HFF-Myc (cell line): ENCODE results near the gene NAA60.
"Not testable (repeated sequence)": the region's sequence is repeated elsewhere in the genome, so short reads cannot be mapped to it uniquely, and the experiment has no call there.

Experiments used
- DNase-seq: peaks from one replicate; pipeline ENCODE4 v3.0.0-alpha.2; 2011; ENCODE audit warnings: low read depth; ENCODE audit errors: extremely low read depth
- H3K4me3 ChIP-seq: replicated peaks from 2 replicates; pipeline ENCODE4 v1.5.1; 2011; ENCODE audit warnings: low read depth, mild to moderate bottlenecking, control low read depth, low read length
- TF ChIP-seq, protein P1 (sequence below): IDR thresholded peaks from 2 replicates; pipeline ENCODE4 v1.5.1; 2012; ENCODE audit warnings: mild to moderate bottlenecking, low read depth, low read length, control low read depth; ENCODE audit errors: missing control alignments

Gene NAA60

DNA sequence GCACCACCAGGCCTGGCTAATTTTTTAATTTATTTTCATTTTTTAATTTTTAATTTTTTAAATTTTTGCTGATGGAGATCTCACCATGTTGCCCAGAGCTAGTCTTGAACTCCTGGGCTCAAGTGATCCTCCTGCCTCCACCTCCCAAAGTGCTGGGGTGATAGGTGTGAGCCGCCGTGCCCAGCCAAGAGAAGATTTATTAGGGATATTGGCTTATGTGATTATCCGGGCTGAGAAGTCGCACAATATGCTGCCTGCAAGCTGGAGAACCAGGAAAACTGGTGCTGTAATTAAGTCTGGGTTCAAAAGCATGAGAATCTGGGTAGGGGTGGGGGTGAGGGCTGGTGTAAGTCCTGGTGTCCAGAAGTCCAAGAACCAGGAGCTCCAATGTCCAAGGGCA lies 54.3 kb downstream of the NAA60 start:
- no peak for DNase-seq
- TF ChIP-seq, protein P1, sequence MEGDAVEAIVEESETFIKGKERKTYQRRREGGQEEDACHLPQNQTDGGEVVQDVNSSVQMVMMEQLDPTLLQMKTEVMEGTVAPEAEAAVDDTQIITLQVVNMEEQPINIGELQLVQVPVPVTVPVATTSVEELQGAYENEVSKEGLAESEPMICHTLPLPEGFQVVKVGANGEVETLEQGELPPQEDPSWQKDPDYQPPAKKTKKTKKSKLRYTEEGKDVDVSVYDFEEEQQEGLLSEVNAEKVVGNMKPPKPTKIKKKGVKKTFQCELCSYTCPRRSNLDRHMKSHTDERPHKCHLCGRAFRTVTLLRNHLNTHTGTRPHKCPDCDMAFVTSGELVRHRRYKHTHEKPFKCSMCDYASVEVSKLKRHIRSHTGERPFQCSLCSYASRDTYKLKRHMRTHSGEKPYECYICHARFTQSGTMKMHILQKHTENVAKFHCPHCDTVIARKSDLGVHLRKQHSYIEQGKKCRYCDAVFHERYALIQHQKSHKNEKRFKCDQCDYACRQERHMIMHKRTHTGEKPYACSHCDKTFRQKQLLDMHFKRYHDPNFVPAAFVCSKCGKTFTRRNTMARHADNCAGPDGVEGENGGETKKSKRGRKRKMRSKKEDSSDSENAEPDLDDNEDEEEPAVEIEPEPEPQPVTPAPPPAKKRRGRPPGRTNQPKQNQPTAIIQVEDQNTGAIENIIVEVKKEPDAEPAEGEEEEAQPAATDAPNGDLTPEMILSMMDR = no peak

DNA sequence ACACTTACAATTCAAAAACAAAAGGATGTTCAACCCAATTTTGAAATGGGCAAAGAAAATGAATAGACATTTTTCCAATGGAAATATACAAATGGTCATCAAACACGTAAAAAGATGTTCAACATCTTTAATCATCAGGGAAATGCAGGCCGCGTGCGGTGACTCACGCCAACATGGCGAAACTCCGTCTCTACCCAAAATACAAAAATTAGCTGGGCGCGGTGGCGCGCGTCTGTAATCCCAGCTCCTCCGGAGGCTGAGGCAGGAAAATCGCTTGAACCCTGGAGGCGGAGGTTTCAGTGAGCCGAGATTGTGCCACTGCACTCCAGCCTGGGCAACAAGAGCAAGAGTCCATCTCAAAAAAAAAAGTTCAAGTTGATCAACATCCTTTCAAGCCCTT lies 55.5 kb downstream of the NAA60 start:
- H3K4me3 ChIP-seq = no peak overlapping the region
- TF ChIP-seq, protein P1 = no peak
- no peak for DNase-seq

More for the DNA sequence above, 54.3 kb downstream of the NAA60 start:
- no peak overlapping the region for H3K4me3 ChIP-seq

DNA sequence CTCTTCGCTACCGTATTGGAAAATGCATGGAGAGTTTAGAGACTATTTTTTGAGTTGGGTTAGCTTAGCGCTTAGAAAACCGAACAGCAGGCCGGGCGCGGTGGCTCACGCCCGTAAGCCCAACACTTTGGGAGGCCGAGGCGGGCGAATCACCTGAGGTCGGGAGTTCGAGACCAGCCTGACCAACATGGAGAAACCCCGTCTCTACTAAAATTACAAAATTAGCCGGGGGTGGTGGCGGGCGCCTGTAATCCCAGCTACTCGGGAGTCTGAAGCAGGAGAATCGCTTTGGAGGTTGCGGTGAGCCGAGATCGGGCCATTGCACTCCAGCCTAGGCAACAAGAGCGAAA lies 57.9 kb downstream of the NAA60 start:
- DNase-seq = not testable (repeated sequence)
- peak overlapping the region; percentile 91 for H3K4me3 ChIP-seq

DNA sequence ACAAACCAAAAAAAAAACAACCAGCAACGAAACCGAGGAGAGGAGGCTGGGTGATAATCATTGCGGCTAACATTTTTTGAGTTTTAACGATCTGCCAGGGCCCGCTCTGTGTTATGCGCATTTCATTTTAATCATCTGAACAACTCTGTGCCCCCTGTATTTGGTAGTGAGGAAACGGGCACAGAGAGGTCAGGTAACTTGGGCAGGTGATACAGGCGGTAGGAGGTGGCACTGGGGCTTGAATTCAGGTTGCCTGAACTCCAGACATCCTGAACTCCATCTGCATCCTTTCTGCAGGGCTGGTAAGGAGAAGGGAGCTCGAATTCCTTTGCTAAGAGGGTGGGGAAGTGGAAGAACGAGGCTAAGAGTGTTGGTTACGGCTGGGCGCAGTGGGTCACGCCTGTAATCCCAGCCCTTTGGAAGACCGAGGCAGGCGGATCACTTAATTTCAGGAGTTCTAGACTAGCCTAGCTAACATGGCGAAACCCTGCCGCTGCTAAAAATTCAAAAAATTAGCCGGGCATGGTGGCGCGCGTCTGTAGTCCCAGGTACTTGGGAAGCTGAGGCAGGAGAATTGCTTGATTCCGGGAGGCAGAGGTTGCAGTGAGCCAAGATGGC lies 58.4 kb downstream of the NAA60 start:
- no peak for DNase-seq
- TF ChIP-seq, protein P1 = no peak
- H3K4me3 ChIP-seq = peak overlapping the region; percentile 91

DNA sequence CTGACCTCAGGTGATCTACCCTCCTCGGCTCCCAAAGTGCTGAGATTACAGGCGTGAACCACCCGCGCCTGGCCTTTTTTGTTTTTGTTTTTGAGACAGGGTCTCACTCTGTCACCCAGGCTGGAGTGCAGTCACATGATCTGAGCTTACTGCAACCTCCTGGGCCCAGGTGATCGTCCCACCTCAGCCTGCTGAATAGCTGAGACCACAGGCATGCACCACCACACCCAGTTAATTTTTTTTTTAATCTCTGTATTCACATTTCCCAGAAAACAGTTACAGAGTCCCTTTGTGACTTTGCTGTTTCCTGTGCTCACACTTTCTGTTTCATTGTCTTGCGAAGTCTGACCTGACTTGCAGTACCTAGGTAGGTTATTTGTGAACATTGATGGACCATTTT lies 60.0 kb downstream of the NAA60 start:
- TF ChIP-seq, protein P1 = no peak
- H3K4me3 ChIP-seq = no peak overlapping the region
- DNase-seq = no peak

DNA sequence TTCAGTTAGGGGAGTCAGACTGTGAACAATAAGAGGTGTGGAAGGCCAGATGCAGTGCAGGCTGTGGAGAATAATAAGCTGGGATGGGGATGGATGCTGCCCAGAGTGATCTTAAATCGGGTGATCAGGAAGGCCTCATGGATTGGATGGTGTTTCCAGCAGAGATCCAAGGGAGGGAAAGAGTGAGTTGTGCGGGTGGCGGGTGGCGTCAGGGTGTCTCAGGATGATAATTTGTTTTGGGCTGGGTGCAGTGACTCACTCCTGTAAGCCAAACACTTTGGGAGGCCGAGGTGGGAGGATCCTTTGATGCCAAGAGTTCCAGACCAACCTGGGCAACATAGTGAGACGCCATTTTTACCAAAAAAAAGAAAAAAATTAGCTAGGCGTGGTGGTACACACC lies 65.3 kb downstream of the NAA60 start:
- H3K4me3 ChIP-seq = no peak overlapping the region
- no peak for DNase-seq
- TF ChIP-seq, protein P1 = no peak

DNA sequence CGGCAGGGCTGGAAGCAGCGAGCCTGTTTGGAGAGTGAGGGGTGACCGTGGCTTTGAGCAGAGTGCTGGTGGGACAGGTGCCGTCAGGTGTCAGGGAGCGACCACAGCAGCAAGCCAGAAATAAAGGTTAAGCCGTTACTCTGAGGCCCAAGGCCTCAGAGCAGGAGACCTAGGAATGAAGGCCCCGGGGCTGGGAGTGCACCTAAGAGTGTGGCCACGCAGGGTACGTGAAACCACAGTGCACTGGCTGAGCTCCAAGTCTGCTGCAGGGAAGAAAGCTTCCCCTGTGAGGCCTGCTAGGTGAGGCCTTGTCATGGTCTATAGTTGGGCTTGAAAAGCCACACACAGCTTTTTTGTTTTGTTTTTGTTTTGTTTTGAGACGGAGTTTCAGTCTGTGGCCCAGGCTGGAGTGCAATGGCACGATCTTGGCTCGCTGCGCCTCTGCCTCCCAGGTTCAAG lies 66.0 kb downstream of the NAA60 start:
- no peak for DNase-seq
- TF ChIP-seq, protein P1 = no peak

More for the DNA sequence above, 66.0 kb downstream of the NAA60 start:
- H3K4me3 ChIP-seq = no peak overlapping the region
